ENCODE results near the gene CREB5.

DNA sequence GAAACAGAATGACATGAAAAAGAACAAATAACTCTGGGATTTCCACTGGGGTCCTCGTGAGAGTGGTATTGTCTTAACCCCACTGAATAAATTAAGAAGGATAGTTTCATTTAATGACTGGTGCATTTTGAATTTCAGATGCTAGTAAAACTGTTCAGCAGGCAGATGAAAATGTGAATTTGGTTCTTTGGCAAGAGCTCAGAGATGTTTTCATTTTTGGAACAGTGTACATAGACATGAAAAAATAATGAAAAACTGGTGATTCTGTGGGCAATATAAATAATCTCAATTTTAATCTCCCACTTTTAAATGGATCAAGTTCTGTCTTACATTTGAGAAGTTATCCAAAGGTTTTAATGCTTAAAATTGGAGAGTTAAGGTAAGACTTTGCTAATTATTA, 461.7 kb downstream of the CREB5 start:
- TF ChIP-seq GATA3 (IDR thresholded peaks at IDR 0.05; ENCODE audit: low read depth, low read length) (no peak), GATA2 (IDR thresholded peaks at IDR 0.05; ENCODE audit: low read depth, low read length) (no peak)

Data from SH-SY5Y (cell line).